Activated T-helper 1 cell treated with anti-CD3 and anti-CD28 coated beads, Interleukin-12 subunit alpha, Interleukin-12 subunit beta, Interleukin-2, Interleukin-4 antibody, amounts not matched to agents 30 ng/mL and 10 ng/mL and 1 ng/mL, durations not matched to agents 14 hours and 24 hours and 36 hours (primary cell): ENCODE results near the gene CAMTA1. TPM values are rescaled to one million over a fixed set of nuclear protein-coding genes. Genes with fewer than 3 reads are reported as not detected.
"Not testable (repeated sequence)": the region's sequence is repeated elsewhere in the genome, so short reads cannot be mapped to it uniquely, and the experiment has no call there.

Experiments
- DNase-seq: peaks from one replicate; pipeline ENCODE4 v3.0.0; 2021; ENCODE audit warnings: low spot score
- H3K27ac Mint-ChIP-seq: one replicate; pipeline ENCODE4 v1.8.0; 2021; ENCODE audit warnings: mild to moderate bottlenecking, mixed read lengths
- H3K27me3 Mint-ChIP-seq: one replicate; pipeline ENCODE4 v1.8.0; 2022; ENCODE audit warnings: mild to moderate bottlenecking, moderate library complexity, mixed read lengths; ENCODE audit not compliant: insufficient read depth
- H3K36me3 Mint-ChIP-seq: one replicate; pipeline ENCODE4 v1.8.0; 2021; ENCODE audit warnings: low read depth, mixed read lengths
- H3K4me1 Mint-ChIP-seq: one replicate; pipeline ENCODE4 v1.8.0; 2021; ENCODE audit warnings: low read depth, mixed read lengths
- H3K4me3 Mint-ChIP-seq: one replicate; pipeline ENCODE4 v1.8.0; 2021; ENCODE audit warnings: mild to moderate bottlenecking, moderate library complexity, mixed read lengths
- H3K9me3 Mint-ChIP-seq: one replicate; pipeline ENCODE4 v1.8.0; 2021; ENCODE audit warnings: mixed read lengths
- intact Hi-C: fragments of 100-400 bp; cut with micrococcal nuclease; formaldehyde crosslinking; loops from one replicate; pipeline ENCODE4 v1.15.1; 2024
- total RNA-seq: library from RNA; stranded (reverse); gene quantifications from 2 replicates; pipeline ENCODE4 v1.2.3, GENCODE V29; 2022

CAMTA1 gene
- total RNA-seq, 1 donor from 2014 or later, result 57.2 TPM

DNA sequence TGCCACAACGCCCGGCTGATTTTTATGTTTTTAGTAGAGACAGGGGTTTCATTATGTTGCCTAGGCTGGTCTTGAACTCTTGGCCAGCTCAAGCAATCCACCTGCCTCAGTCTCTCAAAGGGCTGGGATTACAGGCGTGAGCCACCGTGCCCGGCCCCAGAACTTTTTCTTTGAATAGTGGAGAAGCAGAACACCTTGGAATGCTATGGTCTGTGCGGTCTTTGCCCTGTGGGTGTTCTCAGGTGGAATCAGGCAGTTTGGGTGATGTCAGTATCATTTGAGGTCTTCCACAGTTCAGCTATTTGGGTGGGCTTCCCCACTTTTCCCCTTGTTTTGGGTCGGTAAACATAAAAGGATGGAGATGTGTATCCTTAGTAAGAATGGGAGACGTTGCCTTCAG is 17.6 kb downstream of the CAMTA1 start:
- Mint-ChIP-seq H3K27ac (no peak overlapping the region), H3K9me3 (no peaks in the 10 kb centered on the region), H3K36me3 (no peaks in the 10 kb centered on the region), H3K27me3 (no peaks in the 10 kb centered on the region), H3K4me3 (no peak overlapping the region), H3K4me1 (peaks cover 13% of the 10 kb centered on the region)
- DNase-seq, result no peak
- intact Hi-C loops, result no loop called here

DNA sequence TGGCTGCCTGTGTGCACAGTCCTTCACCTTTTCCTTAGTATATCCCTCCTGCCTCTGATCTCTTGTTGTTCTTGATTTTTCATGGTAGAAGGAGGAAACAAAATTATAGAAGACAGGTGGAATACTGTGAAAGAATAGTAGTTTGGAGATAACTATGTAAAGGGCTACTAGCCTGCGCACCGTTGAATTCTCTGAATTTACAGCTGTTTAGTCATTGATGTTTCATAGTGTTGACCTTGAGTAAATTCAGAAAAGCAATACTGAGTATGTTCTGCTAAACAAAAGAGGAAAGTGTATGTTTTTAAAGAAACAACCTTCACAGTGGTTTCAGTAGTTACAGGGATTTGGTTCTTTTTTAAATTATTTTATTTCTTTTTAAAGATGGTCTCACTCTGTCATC is 18.1 kb downstream of the CAMTA1 start:
- H3K9me3 Mint-ChIP-seq, result no peaks in the 10 kb centered on the region
- H3K27me3 Mint-ChIP-seq, result no peaks in the 10 kb centered on the region
- no peak overlapping the region for H3K27ac Mint-ChIP-seq
- H3K36me3 Mint-ChIP-seq, result no peaks in the 10 kb centered on the region
- no peak for DNase-seq
- peaks cover 13% of the 10 kb centered on the region for H3K4me1 Mint-ChIP-seq
- intact Hi-C loops, result no loop called here
- no peak overlapping the region for H3K4me3 Mint-ChIP-seq

DNA sequence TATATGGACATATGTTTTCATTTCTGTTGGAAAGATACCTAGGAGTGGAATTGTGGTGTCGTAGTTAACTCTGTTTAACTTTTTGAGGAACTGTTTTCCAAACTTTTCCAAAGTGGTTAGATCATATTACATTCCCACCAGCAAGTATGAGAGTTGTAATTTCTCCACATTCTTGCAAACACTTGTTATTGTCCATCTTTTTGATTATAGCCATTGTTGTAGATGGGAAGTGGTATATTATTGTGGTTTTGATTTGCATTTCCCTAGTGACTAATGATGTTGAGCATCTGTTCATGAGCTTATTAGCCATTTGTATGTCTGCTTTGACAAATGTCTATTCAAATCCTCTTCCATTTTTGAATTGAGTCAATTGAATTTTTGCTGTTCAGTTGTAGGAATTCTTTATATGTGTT is 19.8 kb downstream of the CAMTA1 start:
- Mint-ChIP-seq H3K36me3 (no peaks in the 10 kb centered on the region), H3K27me3 (no peaks in the 10 kb centered on the region), H3K27ac (no peak overlapping the region), H3K4me1 (peaks cover 13% of the 10 kb centered on the region), H3K9me3 (no peaks in the 10 kb centered on the region), H3K4me3 (no peak overlapping the region)
- intact Hi-C loops, result no loop called here
- no peak for DNase-seq

DNA sequence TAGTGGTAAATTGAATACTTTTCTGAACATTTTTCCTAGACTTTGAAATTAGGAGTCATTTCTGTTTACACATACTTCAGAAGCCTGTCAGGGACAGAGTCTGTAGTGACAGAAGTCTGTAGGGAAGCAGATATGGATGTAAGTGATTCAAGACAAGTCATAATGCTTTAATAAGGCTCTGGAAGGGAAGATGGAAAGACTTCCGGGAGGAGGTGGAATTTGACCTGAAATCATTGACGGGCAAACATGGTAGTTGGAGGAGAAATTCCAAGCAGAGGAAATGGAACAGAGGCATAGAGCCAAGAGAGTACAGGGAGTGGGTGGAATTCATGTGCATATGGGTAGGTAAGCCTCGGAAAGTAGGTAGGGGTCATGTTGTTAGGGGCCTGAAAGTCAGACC is 22.5 kb downstream of the CAMTA1 start:
- DNase-seq, result no peak
- intact Hi-C loops, result no loop called here

DNA sequence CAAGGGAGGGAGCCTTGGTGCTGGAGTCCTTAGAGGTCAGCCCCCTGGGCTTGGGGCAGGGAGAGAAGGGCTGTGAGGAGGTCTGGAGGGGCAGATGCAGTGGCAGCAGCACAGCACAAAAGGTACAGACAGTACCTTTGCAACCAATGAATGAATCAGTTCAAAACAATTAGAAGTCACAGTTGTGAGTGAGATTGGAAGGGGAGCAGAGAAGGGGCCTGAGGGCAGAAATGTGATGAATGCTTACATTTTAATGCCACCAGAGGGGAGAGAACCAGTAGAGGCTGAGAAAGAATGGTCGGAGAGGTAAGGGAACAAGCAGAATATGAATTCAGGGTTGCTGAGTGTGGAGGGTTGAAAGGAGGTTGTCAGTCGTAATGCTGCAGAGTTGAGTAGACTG is 24.2 kb downstream of the CAMTA1 start:
- intact Hi-C loops, result no loop called here
- H3K9me3 Mint-ChIP-seq, result no peaks in the 10 kb centered on the region

More for the DNA sequence above, 22.5 kb downstream of the CAMTA1 start:
- Mint-ChIP-seq H3K4me3 (no peak overlapping the region), H3K9me3 (no peaks in the 10 kb centered on the region), H3K27me3 (no peaks in the 10 kb centered on the region), H3K36me3 (no peaks in the 10 kb centered on the region), H3K27ac (no peak overlapping the region), H3K4me1 (peaks cover 13% of the 10 kb centered on the region)

DNA sequence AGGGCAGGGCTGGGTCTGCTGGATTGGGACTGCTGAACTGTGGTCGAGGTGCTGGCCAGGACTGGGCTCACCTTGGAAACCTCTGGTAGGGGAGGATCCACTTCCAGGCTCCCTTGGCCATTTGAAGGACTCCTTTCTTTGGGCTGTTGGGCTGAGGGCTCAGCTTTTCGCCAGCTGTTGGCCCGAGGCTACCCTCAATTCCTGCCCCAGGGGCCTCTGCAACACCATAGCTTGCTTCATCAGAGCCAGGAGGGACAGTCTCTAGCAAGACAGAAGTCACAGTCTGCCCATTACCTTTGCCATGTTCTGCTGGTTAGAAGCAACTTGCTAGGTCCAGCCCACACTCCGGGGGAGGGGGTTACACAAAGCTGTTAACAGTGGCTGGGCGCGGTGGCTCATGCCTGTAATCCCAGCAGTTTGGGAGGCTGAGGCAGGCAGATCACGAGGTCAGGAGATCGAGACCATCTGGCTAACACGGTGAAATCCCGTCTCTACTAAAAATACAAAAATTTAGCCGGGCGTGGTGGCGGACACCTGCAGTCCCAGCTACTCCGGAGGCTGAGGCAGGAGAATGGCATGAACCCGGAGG is 25.0 kb downstream of the CAMTA1 start:
- H3K4me3 Mint-ChIP-seq, H3K27ac Mint-ChIP-seq, intact Hi-C loops, H3K9me3 Mint-ChIP-seq, H3K4me1 Mint-ChIP-seq, H3K27me3 Mint-ChIP-seq, DNase-seq, H3K36me3 Mint-ChIP-seq: not testable (repeated sequence)

More for the DNA sequence above, 24.2 kb downstream of the CAMTA1 start:
- H3K36me3 Mint-ChIP-seq, result no peaks in the 10 kb centered on the region
- peaks cover 13% of the 10 kb centered on the region for H3K4me1 Mint-ChIP-seq
- no peaks in the 10 kb centered on the region for H3K27me3 Mint-ChIP-seq
- H3K27ac Mint-ChIP-seq, result no peak overlapping the region
- no peak overlapping the region for H3K4me3 Mint-ChIP-seq
- DNase-seq, result no peak

DNA sequence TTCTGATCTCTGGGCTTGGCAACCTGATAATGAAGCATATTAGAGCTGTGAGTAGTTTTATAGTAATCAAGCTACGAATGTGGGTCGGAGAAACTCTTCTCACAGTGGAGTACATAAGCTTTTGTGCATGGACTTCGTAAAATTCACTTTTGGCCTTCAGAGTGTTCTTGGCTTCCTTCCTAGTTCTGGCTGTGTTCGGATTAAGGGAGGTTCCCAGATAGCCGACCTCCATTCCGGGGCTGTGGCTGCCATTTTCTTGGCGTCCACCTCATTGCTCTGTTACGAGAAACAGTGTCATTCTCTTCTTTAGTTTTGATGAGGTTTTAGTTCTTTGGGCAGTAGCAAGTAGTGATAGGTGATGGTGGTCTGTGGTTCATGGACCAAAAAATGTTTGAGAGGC is 26.3 kb downstream of the CAMTA1 start:
- Mint-ChIP-seq H3K4me1 (no peaks in the 10 kb centered on the region), H3K36me3 (no peaks in the 10 kb centered on the region), H3K27me3 (no peaks in the 10 kb centered on the region), H3K27ac (no peak overlapping the region), H3K9me3 (no peaks in the 10 kb centered on the region), H3K4me3 (no peak overlapping the region)
- DNase-seq, result no peak
- intact Hi-C loops, result no loop called here

DNA sequence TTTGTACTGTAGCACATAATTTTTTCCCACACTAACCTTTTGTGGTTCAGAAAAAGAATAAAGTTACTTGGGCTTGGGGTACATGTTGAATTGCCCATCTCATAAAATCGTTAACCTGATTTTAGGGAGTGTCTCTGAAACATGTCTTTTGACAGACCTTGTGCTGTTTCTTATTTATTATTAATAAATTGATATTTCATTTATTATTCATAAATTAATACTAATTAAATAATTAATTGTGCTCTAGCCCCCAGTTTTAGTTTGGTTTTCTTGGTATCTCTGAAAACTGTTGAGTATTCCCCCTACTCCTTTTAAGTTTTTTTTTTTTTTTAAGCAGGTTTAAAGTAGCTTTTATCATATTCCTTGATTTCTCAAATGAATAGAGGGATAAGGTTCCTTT is 27.9 kb downstream of the CAMTA1 start:
- Mint-ChIP-seq H3K27ac (no peak overlapping the region), H3K4me1 (no peaks in the 10 kb centered on the region)

DNA sequence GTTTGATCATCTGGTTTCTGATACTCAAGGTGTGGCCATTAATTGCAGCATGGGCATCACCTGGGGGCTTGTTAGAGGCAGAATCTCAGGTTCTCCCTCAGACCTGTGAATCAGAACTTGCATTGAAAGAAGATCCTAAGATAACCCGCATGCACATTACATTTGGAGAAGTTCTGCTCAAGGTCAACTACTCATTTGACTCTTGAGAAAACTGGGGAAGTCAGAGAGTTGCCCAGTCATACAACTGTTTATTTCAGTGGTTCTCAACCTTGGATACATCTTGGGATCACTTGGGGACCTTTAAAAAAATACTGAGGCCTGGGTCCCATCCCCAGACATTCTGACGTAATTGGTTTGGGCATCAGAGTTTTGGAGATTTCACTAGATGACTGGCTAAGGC is 30.5 kb downstream of the CAMTA1 start:
- peaks cover 2% of the 10 kb centered on the region for H3K36me3 Mint-ChIP-seq
- DNase-seq, result no peak
- no peak overlapping the region for H3K4me3 Mint-ChIP-seq
- intact Hi-C loops, result no loop called here
- no peak overlapping the region for H3K27ac Mint-ChIP-seq
- H3K4me1 Mint-ChIP-seq, result peaks cover 14% of the 10 kb centered on the region
- H3K9me3 Mint-ChIP-seq, result no peaks in the 10 kb centered on the region
- no peaks in the 10 kb centered on the region for H3K27me3 Mint-ChIP-seq

More for the DNA sequence above, 27.9 kb downstream of the CAMTA1 start:
- Mint-ChIP-seq H3K9me3 (no peaks in the 10 kb centered on the region), H3K4me3 (no peak overlapping the region), H3K36me3 (no peaks in the 10 kb centered on the region), H3K27me3 (no peaks in the 10 kb centered on the region)
- no peak for DNase-seq
- intact Hi-C loops, result no loop called here

DNA sequence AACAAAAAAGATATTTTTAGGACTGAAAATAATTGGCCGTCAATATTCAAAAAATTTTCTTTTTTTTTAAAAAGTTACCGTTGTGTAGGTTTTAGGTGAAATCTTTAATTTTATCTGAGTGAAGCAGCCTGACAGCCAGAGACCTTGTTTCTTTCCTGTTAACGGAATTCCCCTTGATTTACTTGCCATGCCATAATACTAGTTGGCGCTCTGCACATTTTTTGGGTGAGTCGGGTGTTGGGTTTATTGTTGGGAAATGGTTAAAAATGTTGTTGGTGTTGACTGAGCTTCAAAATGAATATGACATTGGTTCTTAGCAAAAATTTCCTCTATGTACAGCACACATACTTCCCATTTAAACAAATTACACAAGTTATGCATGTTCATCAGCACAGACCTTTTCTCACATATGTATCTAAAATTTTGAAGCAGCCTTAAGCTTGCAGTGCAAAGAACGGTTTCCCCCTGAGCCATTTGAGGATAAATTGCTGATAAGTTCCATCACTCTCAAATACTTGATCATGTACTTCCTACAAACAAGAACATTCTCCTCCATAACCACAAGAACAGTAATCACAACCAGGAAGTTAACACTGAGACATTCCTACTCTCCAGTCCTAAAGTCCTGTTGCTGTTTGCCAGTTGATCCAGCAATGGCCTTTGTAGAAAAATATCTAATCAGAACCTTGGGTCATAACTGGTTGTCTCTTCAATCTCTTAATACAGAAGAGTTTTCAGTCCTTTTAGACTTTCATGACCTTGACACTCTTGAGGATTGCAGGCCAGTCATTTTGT is 34.2 kb downstream of the CAMTA1 start:
- DNase-seq, result no peak
- Mint-ChIP-seq H3K9me3 (no peaks in the 10 kb centered on the region), H3K4me1 (peaks cover 17% of the 10 kb centered on the region), H3K4me3 (no peak overlapping the region), H3K27me3 (no peaks in the 10 kb centered on the region), H3K36me3 (peaks cover 2% of the 10 kb centered on the region), H3K27ac (no peak overlapping the region)
- intact Hi-C loops, result no loop called here

DNA sequence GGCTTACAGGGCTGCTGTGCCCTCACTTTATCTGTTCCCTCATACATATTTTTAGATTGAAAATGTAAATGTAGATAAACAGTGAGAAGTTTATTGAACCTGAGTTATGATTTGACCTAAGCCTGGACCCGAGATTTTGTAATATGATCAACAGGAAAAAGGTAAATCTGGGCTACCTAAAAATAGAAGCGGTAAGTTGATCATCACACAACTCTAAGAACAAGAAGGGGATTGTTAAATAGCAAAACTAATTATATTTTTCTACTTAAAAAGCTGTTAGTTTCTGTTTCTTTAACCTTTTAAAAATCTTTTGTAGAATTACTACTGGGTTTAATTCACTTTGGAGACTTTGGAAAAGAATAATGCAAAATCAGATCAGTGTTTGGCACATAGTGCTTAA is 35.6 kb downstream of the CAMTA1 start:
- Mint-ChIP-seq H3K27me3 (no peaks in the 10 kb centered on the region), H3K9me3 (no peaks in the 10 kb centered on the region), H3K27ac (no peak overlapping the region), H3K36me3 (peaks cover 5% of the 10 kb centered on the region), H3K4me1 (peaks cover 17% of the 10 kb centered on the region), H3K4me3 (no peak overlapping the region)
- no peak for DNase-seq
- intact Hi-C loops, result no loop called here

DNA sequence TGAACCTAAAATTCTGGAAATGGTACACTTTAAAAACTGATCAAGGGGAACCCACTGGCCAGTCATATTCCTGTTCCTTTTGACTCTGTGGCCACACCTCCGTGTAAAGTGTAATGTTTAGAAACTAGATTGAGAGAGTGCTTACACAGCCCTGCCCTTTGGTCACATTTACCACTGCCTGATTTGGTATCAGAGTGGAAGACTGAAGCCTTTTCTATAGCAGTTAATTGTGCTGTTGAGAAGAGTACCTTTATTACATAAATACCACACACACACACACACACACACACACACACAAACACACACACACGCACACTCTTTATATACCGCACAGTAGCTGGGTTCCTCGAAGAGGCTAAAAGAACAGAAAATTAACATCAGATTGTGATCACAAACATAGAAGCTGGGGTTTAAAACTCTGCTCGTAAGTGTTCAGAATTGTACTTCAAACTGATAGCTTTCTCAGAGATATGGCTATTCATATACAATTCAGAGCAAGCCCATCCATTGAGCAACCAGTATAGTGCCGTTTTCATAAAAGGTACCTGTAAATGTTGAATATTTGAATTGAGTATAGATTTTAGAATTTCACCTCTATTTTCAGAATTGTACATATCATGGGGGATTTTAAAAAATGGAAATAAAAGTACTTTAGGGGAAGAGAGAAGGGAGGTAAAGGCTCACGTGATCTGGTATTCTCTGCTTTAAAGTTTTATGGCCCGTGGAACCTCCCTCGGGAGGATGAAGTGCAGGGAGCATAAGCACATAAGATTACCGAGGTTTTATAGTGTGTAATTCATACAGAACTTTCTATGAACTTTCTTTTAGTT is 37.5 kb downstream of the CAMTA1 start:
- Mint-ChIP-seq H3K4me3 (no peak overlapping the region), H3K4me1 (peaks cover 17% of the 10 kb centered on the region), H3K9me3 (no peaks in the 10 kb centered on the region), H3K27me3 (no peaks in the 10 kb centered on the region), H3K36me3 (peaks cover 5% of the 10 kb centered on the region), H3K27ac (no peak overlapping the region)
- DNase-seq, result no peak
- intact Hi-C loops, result no loop called here

DNA sequence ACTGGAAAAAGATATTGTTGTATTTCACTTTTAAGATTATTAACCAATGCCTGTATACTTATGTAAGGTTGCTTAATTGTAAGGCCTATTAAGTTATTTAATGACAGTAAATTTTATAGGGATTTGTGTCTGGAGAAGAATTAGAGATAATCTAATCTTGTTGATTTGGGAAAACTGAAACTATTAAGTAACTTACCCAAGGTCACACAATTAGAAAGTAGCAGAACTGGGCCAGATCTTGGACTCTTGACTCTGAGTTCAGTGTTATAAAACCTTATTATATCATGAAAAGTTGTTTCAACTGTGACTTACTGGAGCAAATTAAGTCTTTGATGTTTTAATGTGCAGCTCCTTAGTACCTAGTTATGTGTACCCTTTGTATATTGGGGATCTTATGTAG is 38.5 kb downstream of the CAMTA1 start:
- H3K4me1 Mint-ChIP-seq, result peaks cover 17% of the 10 kb centered on the region
- no peak overlapping the region for H3K27ac Mint-ChIP-seq
- H3K27me3 Mint-ChIP-seq, result no peaks in the 10 kb centered on the region
- H3K36me3 Mint-ChIP-seq, result peaks cover 5% of the 10 kb centered on the region
- H3K4me3 Mint-ChIP-seq, result no peak overlapping the region
- DNase-seq, result no peak
- no peaks in the 10 kb centered on the region for H3K9me3 Mint-ChIP-seq
- intact Hi-C loops, result no loop called here
